AG09309 (cell line): ENCODE results near the gene SP110.

ENCODE experiments used
- DNase-seq: peaks from one replicate; pipeline ENCODE4 v3.0.0-alpha.2; 2010; ENCODE audit warnings: low read depth
- H3K4me3 ChIP-seq: 2 replicates; pipeline ENCODE4 v1.5.1; 2011; ENCODE audit warnings: mild to moderate bottlenecking, low read depth, low read length, moderate library complexity; ENCODE audit not compliant: control insufficient read depth
- TF ChIP-seq, protein P1 (sequence below): IDR thresholded peaks from 2 replicates; pipeline ENCODE4 v1.5.1; 2011; ENCODE audit warnings: mild to moderate bottlenecking, low read depth, low read length, inconsistent platforms; ENCODE audit not compliant: insufficient read depth, control insufficient read depth; ENCODE audit errors: missing control alignments

Gene SP110

DNA sequence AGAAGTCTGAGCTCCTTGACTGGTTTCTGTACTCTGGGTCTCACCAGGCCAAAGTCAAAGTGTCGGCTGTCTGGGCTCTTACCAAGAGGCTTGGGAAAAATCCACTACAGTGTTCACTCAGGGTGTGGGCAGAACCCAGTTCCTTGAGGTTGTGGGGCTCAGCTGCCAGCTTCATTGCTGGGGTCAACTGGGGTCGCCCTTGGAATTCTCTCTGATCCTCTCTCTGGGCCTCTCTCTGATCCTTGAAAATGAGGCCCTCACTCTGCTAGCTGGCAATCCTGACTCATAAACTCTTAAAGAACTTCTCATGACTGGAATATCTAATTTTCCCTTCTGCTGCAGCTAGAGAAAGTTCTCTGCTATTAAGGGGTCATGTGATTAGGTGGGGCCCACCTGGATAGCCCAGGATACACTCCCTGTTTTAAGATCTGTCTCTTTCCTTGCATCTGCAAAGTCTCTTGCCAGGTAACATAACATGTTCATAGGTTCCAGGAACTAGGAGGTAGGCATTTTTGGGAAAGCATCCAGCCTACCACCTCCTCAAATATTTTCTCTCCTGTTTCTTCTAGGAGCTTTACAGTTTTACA is 66.3 kb downstream of the SP110 start:
- DNase-seq: no peak
- TF ChIP-seq, protein P1, sequence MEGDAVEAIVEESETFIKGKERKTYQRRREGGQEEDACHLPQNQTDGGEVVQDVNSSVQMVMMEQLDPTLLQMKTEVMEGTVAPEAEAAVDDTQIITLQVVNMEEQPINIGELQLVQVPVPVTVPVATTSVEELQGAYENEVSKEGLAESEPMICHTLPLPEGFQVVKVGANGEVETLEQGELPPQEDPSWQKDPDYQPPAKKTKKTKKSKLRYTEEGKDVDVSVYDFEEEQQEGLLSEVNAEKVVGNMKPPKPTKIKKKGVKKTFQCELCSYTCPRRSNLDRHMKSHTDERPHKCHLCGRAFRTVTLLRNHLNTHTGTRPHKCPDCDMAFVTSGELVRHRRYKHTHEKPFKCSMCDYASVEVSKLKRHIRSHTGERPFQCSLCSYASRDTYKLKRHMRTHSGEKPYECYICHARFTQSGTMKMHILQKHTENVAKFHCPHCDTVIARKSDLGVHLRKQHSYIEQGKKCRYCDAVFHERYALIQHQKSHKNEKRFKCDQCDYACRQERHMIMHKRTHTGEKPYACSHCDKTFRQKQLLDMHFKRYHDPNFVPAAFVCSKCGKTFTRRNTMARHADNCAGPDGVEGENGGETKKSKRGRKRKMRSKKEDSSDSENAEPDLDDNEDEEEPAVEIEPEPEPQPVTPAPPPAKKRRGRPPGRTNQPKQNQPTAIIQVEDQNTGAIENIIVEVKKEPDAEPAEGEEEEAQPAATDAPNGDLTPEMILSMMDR: no peak
- H3K4me3 ChIP-seq: no peak overlapping the region

DNA sequence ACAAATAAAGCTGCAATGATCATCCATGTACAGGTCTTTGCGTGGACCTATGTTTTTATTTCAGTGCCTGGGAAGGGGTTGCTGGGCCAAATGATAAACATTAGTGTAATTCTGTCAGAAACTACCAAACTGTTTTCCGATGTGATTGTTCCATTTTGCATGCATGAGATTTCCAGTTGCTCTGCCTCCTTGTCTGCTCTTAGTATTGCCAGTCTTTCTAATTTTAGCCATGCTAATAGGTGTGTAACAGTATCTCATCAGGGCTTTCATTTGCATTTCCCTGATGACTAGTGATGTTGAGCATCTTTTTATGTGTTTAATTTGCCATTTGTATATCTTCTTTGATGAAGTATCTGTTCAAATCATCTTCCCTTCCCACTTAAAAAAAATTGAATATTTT is 67.5 kb downstream of the SP110 start:
- H3K4me3 ChIP-seq: no peak overlapping the region
- DNase-seq: no peak
- TF ChIP-seq, protein P1: no peak

DNA sequence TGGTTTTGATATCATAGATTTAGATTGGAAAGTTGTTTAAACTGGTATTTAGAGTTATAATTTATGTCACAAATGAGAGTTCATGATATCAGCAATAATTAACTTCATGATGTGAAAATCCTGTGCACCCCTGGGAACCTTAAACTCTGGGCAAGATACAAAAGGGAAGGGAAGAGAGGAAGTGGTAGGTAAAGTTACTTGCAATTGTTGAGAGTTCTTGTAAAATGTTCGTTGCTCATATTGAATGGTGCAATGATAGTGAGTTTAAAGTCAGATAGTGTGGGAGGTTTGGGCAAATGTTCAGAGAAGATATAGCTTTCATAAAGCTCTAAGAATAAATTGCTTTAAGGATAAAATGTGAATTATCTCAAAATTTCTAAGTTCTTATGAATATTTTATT is 75.4 kb downstream of the SP110 start:
- TF ChIP-seq, protein P1: no peak
- no peak for DNase-seq

DNA sequence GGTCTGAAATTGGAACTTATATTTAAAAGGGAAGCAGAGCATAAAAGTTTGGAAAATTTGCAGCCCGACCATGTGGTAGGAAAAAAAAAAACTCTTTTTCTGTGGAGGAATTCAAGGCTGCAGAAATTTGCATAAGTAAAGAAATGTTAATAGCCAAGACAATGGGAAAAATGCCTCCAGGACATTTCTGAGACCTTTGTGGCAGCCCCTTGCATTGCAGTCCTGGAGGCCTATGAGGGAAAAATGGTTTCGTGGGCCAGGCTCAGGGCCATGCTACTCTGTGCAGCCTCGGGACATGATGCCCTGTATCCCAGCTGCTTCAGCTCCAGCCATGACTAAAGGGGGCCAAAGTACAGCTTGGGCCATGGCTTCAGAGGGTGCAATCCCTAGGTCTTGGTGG is 79.1 kb downstream of the SP110 start:
- H3K4me3 ChIP-seq: no peak overlapping the region
- no peak for DNase-seq
- TF ChIP-seq, protein P1: no peak

More for the DNA sequence above, 75.4 kb downstream of the SP110 start:
- no peak overlapping the region for H3K4me3 ChIP-seq

DNA sequence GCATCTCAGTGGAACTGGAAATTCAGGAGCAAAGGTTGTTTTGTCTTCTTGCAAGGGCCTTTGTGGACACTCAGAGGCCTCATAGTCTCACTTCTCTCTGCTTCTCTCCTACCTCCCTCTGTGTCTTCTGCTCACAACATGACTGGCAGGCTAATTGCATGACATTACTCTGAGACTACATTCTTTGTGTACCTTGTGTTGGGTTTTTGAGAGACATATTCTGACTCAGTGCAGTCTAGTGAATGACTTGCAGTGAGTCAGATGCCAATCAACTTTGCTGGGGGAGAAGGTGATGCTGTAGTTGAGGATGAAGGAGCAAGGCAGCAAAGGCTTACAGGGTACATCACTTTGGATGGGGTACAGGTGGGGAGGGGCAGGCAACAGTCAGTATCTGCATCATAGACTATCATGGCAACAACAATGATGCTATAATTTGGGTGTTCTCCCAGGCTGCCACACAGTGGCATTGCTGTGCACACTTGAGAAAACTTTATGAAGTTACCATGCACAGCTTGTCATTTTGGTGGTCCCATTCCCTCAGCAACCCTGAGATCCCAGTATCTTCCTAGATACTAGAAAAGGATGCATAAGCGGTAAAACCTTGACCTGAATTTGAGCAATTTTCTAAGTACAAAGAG is 81.8 kb downstream of the SP110 start:
- H3K4me3 ChIP-seq: no peak overlapping the region
- TF ChIP-seq, protein P1: no peak
- DNase-seq: no peak

DNA sequence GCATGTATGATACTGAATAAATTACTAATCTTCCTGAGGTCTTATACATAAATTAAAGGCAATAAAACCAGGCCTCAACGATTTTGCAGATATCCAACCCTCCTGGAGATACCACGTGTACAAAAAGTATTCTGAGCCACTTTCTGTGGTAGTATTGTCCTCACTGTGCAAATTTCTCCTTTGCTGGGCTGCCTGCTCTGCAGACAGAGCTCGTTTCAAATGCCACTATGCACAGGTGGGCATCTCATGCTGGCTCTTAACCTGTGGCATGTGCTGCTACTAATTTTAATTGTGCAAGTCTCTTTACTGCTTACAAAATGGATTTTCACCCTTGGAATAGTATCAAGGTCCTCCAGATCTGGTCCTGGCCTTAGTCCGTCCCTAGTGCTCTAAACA is 84.7 kb downstream of the SP110 start:
- no peak for DNase-seq
- TF ChIP-seq, protein P1: no peak

More for the DNA sequence above, 84.7 kb downstream of the SP110 start:
- no peak overlapping the region for H3K4me3 ChIP-seq
